Activated B cell treated with CpG ODN at 0.5 μM for 24 hours (primary cell): ENCODE data around the gene C17orf58. TPM values are rescaled to one million over a fixed set of nuclear protein-coding genes. Genes with fewer than 3 reads are reported as not detected.

Source experiments
- ATAC-seq: fragments of 200-7000 bp; cut with Tn5 transposase; one replicate; pipeline ENCODE4 v1.10.0; 2021; ENCODE audit warnings: low read depth, mild to moderate bottlenecking, moderate library complexity
- CTCF ChIA-PET: fragments of 350-600 bp; sonication (Branson Sonifier 250); formaldehyde crosslinking; loops from one replicate; lab custom pipeline; 2021; ENCODE audit warnings: antibody characterized with exemption; lab: Charles Lee
- POLR2A ChIA-PET: fragments of 350-600 bp; sonication (Branson Sonifier 250); formaldehyde crosslinking; loops from one replicate; lab custom pipeline; 2021; ENCODE audit warnings: antibody characterized with exemption; lab: Charles Lee
- DNase-seq: peaks from one replicate; pipeline ENCODE4 v3.0.0; 2022
- H3K27ac Mint-ChIP-seq: one replicate; pipeline ENCODE4 v1.8.0; 2020; ENCODE audit warnings: mixed read lengths
- H3K27me3 Mint-ChIP-seq: one replicate; pipeline ENCODE4 v1.8.0; 2021; ENCODE audit warnings: mixed read lengths
- H3K36me3 Mint-ChIP-seq: one replicate; pipeline ENCODE4 v1.8.0; 2021; ENCODE audit warnings: low read depth, mixed read lengths
- H3K4me1 Mint-ChIP-seq: one replicate; pipeline ENCODE4 v1.8.0; 2021; ENCODE audit warnings: mixed read lengths
- H3K4me3 Mint-ChIP-seq: one replicate; pipeline ENCODE4 v1.8.0; 2020; ENCODE audit warnings: mild to moderate bottlenecking, mixed read lengths
- H3K9me3 Mint-ChIP-seq: one replicate; pipeline ENCODE4 v1.8.0; 2020; ENCODE audit warnings: mixed read lengths
- CTCF ChIP-seq: fragments of 200-600 bp; IDR thresholded peaks from one replicate; pipeline ENCODE4 v1.8.0; 2022; ENCODE audit warnings: antibody characterized with exemption, mild to moderate bottlenecking
- intact Hi-C: fragments of 100-400 bp; cut with micrococcal nuclease; formaldehyde crosslinking; loops from one replicate; pipeline ENCODE4 v1.15.1; 2024
- total RNA-seq: library from RNA; stranded (reverse); gene quantifications from 2 replicates; pipeline ENCODE4 v1.2.3, GENCODE V29; 2022

Gene C17orf58
- total RNA-seq, 1 donor from 2014 or later, result 4.3 TPM

DNA sequence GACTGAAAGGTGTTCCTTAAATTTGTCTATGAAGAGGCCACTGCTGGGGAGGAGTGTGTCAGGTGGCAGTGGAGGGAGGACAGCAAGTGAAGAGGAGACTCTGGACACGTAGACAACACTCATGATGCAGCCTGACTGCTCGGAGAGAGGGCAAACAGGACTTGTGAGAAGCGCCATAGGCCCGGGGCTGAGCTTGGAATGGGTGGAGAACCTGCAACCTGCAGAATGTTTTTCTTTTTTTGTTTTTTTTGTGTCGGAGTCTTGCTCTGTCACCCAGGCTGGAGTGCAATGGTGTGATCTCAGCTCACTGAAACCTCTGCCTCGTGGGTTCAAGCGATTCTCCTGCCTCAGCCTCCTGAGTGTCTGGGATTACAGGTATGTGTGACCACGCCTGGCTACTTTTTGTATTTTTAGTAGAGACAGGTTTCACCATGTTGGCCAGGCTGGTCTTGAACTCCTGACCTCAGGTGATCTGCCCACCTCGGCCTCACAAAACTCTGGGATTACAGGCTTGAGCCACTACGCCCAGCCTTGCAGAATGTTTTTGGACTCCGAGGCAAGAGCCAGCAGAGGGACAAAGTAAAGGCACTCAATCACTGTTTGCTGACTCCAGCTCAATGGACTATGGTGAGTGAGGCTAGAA, 18.9 kb upstream of the C17orf58 start:
- CTCF ChIA-PET, result no interaction called here
- TF ChIP-seq CTCF, result no peak
- intact Hi-C loops, result no loop called here
- POLR2A ChIA-PET, result interaction anchor here (0.6 kb wide), 1 partner anchor 731 kb away, joined by 6 read pairs; no protein-coding TSS in a partner anchor
- Mint-ChIP-seq H3K36me3 (peaks cover 4% of the 10 kb centered on the region), H3K27ac (no peak overlapping the region), H3K4me3 (no peak overlapping the region), H3K9me3 (no peaks in the 10 kb centered on the region), H3K4me1 (peaks cover 13% of the 10 kb centered on the region), H3K27me3 (peaks cover 5% of the 10 kb centered on the region)
- ATAC-seq (no peak), DNase-seq (no peak)

DNA sequence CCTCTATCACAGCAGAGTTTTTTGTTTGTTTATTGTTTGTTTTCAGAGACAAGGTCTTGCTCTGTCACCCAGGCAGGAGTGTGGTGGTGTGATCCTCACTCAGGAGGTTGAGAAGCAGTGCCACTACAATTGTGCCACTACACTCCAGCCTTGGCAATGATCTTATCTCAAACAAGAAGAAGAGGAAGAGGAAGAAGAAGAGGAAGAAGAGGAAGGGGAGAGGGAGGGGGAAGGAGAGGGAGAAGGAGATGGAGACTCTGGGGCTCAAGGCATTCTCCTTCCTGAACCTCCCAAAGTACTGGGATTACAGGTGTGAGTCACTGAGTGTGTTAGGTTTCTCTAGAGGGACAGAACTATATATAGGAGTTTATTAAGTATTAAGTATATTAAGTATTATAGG, 17.1 kb upstream of the C17orf58 start:
- CTCF ChIA-PET, result no interaction called here
- Mint-ChIP-seq H3K27me3 (peaks cover 5% of the 10 kb centered on the region), H3K9me3 (no peaks in the 10 kb centered on the region), H3K36me3 (no peaks in the 10 kb centered on the region), H3K27ac (no peak overlapping the region), H3K4me3 (no peak overlapping the region), H3K4me1 (peaks cover 5% of the 10 kb centered on the region)
- ATAC-seq (no peak), DNase-seq (no peak)
- POLR2A ChIA-PET, result no interaction called here
- no peak for TF ChIP-seq CTCF
- intact Hi-C loops, result no loop called here

DNA sequence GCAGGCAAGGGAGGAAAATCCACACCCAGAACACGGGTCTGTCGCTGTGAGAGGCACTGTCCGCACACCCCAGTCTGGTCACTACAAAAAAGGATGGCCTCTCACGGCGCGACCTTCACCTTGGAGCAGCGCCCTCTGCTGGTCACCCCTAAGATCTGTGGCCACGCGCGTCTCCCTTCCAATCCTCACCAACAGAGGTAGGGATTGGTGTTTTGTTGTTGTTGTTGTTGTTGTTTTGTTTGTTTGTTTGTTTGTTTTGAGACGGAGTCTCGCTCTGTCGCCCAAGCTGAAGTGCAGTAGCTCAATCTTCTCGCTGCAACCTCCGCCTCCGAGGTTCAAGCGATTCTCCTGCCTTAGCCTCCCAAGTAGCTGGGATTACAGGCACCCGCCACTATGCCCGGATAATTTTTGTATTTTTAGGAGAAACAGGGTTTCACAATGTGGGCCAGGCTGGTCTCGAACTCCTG, 15.0 kb upstream of the C17orf58 start:
- intact Hi-C loops, result loop anchor here (1.0 to 2.0 kb wide), 2 partner anchors 16 to 48 kb away; no protein-coding TSS in a partner anchor
- ATAC-seq (peak; percentile 65), DNase-seq (peak; percentile 45)
- Mint-ChIP-seq H3K27me3 (peaks cover 8% of the 10 kb centered on the region), H3K4me1 (peaks cover 5% of the 10 kb centered on the region), H3K9me3 (no peaks in the 10 kb centered on the region), H3K27ac (no peak overlapping the region), H3K4me3 (no peak overlapping the region), H3K36me3 (no peaks in the 10 kb centered on the region)
- TF ChIP-seq CTCF, result no peak
- POLR2A ChIA-PET, result no interaction called here
- CTCF ChIA-PET, result interaction anchor here (2.0 kb wide), 1 partner anchor 9 kb away, joined by 7 read pairs; no protein-coding TSS in a partner anchor

DNA sequence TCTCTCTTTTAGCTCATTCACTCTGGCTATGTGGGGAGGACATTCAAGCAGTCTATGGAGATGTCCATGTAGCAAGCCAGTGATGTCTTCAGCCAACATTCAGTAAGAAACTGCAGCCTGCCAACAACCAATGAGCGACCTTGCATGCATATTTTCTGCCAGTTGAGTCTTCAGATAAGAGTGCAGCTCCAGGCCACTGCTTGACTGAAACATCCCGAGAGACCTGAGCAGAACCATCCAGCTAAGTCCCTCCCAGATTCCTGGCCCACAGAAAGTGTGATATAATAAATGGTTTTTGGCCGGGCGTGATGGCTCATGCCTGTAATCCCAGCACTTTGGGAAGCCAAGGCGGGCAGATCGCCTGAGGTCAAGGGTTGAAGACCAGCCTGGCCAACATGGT, 10.5 kb upstream of the C17orf58 start:
- intact Hi-C loops, result no loop called here
- H3K4me1 Mint-ChIP-seq, result peaks cover 5% of the 10 kb centered on the region

More for the DNA sequence above, 10.5 kb upstream of the C17orf58 start:
- no peak for TF ChIP-seq CTCF
- DNase-seq (no peak), ATAC-seq (no peak)
- no peak overlapping the region for H3K4me3 Mint-ChIP-seq
- CTCF ChIA-PET, result no interaction called here
- peaks cover 8% of the 10 kb centered on the region for H3K27me3 Mint-ChIP-seq
- no peaks in the 10 kb centered on the region for H3K36me3 Mint-ChIP-seq
- POLR2A ChIA-PET, result interaction anchor here (0.7 kb wide), 1 partner anchor 1487 kb away, joined by 5 read pairs; no protein-coding TSS in a partner anchor
- no peak overlapping the region for H3K27ac Mint-ChIP-seq
- no peaks in the 10 kb centered on the region for H3K9me3 Mint-ChIP-seq
